IPS-NIHi11 (cell line): ENCODE results near the gene ALDOB.

ENCODE experiments used
- DNase-seq: peaks from one replicate; pipeline ENCODE4 v3.0.0; 2012; ENCODE audit warnings: mixed read lengths, low spot score

ALDOB gene

GRCh38 chr9:101383361-101383760, 52.2 kb downstream of the ALDOB start:
- no peak for DNase-seq

GRCh38 chr9:101381833-101382342, 53.7 kb downstream of the ALDOB start:
- DNase-seq, result no peak

GRCh38 chr9:101381118-101381517, 54.5 kb downstream of the ALDOB start:
- no peak for DNase-seq

- no peak for DNase-seq
Observed at GRCh38 chr9:101380295-101380694, 55.3 kb downstream of the ALDOB start.

- DNase-seq, result no peak
Observed at GRCh38 chr9:101376111-101376848, 59.3 kb downstream of the ALDOB start.

GRCh38 chr9:101375546-101375945, 60.0 kb downstream of the ALDOB start:
- DNase-seq, result no peak

GRCh38 chr9:101372327-101373118, 63.1 kb downstream of the ALDOB start:
- no peak for DNase-seq

- no peak for DNase-seq
Observed at GRCh38 chr9:101371813-101372212, 63.8 kb downstream of the ALDOB start.
